Measurements from ENCODE around the gene OR52I2.

Gene OR52I2

GRCh38 chr11:4610258-4610935, 28.9 kb downstream of the OR52I2 start:
- no peak for DNase-seq

GRCh38 chr11:4611986-4612385, 30.4 kb downstream of the OR52I2 start:
- no peak for DNase-seq

DNA sequence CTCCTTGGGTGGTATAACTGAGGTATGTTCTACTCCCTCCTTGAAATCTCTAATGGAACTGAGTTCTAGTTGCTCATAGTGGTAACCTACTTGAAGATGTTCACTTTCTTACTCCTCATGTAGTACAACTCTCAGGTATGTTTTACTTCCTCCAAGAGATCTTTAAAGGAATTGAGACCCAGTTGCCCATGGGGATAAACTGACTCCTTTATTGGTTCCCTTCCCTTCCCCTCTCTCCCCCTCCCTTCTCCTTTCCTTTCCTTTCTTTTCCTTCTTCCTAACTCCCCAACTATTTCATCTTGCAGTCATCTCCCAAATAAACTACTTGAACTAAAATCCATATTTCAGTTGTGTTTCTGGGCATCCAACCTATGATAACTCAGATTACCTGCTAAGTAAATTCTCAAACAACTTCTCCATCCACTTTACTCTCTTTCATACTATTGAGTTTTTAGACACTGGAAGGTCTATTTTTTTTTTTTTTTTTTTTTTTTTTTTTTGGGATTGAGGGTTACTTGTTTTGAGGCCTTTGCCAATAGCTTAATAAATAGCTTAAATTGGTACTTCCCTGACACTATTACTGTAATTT, 34.4 kb downstream of the OR52I2 start:
- DNase-seq: no peak

GRCh38 chr11:4619514-4619913, 38.0 kb downstream of the OR52I2 start:
- no peak for DNase-seq

DNA sequence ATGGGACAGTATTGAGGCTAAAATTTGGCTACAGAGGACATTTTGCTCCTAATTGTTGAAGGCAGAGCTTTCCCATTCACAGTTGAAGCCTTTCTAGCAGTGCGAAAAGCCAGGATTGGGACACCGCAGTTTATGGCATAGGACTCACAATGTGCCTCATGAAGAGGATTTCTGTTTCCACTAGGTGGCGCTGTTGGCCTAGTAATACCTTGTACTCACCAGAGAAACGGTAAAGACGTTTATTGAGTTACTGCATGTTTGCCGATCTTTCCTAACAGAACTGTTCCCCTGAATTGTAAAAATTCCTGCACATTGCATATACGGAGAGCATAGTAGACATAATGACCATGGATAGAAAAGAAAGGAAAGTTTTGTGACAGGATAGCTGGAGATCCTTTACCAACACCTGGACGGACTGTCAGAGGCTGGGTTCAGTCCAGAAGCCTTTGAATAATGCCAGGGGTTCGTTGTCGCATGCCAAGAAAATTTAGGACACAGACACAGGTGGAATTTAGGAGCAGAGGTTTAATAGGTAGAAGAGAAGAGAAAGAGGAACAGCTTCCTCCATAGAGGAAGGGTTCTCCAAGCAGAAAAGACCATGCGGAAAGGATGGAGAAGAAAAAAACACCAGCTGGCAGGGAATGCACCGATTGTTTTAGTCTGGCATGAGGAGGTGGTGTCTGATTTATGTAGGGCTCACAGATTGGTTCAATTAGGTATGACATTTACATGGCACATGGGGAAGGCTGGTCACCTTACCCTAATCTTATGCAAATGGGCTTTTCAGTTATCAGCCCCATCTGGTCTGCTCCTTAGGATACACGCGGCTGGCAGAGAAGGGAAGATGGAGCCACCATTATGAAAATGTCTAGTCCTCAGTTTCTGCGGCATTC, 44.9 kb downstream of the OR52I2 start:
- peak; percentile 73 for DNase-seq

GRCh38 chr11:4636136-4636535, 54.6 kb downstream of the OR52I2 start:
- no peak for DNase-seq

DNA sequence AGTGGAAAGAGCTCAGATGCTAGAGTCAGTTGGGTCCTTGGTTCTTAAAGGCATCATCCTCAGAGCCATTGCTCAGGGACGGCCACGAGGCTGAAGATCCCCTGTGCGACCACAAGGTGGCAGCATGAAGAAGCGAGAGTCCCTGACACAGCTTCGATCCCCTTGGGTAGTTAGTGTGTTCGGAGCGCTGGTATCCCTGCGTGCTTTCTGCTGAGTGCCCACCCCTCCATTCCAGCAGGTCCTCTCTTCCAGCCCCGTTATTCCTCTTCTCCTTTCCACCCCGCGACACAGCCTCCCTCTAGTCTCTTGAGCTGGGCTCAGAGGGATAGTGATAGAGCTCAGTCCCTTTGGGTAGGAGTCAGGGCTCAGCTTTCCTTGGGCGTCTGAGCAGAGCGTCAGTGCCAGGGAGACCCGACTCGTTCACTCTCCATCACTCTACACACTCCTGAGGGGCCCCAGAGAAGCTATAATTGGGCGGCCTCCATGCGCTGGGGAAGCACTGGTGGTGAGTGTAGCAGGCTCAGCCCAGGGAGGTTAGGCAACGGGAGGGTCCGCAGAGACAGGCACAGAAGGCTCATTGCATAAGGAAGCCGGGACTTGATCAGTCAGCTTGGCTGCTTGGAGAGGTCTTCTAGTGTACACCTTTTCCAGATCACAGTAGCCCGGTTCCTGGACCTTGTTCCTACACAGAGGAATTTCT, 55.6 kb downstream of the OR52I2 start, which contains the start of gene OR51D1:
Gene OR51D1 (plus strand): TSS at position 516 of the 700 bp plus-strand sequence. CDS start 2,314 bp downstream, outside the sequence.
- peak; percentile 69 for DNase-seq

- DNase-seq: no peak
Measured at GRCh38 chr11:4637662-4638047, 56.1 kb downstream of the OR52I2 start.

DNA sequence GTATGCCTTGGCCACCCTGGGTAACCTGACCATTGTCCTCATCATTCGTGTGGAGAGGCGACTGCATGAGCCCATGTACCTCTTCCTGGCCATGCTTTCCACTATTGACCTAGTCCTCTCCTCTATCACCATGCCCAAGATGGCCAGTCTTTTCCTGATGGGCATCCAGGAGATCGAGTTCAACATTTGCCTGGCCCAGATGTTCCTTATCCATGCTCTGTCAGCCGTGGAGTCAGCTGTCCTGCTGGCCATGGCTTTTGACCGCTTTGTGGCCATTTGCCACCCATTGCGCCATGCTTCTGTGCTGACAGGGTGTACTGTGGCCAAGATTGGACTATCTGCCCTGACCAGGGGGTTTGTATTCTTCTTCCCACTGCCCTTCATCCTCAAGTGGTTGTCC, 58.4 kb downstream of the OR52I2 start:
- no peak for DNase-seq

DNA sequence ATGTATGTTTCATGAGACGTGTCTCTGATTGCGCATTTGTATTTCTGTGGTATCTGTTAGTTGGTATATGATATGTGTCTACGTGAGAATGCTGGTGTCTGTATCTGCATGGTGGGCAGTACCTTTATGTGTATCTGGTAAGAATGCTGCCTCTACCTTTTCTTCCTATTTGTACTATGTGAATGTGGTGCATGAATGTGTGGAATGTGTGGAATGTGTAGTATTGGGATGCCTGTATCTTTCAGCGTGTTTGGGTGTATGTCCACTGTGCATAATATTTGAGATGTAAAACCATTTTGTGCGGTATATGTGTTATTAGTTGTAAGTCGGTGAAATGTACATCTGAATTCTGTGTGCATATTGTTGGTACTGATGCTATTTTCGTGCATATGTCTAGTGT, 60.0 kb downstream of the OR52I2 start:
- DNase-seq: peak; percentile 5

DNA sequence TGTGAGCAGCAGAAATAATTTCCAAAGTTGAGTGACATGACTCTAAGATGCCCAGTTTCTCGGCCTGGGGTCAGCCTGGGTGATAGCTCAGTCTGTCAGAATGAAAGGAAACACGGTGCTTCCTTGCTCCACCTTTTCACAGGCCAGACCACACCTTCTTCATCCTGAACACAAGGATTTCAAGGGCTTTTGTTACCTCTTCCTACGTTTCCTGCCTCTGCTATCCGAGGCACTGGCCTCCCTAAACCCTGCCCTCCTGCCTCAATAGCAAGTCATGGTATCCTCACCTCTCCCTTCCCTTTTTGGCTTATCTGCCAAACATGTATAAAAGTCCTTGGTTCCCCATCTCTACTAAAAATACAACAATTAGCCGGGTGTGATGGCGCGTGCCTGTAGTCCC, 60.5 kb downstream of the OR52I2 start:
- DNase-seq: no peak

Measured in fibroblast of upper back skin (primary cell).